B cell (primary cell): ENCODE data around the gene GCH1. TPM values are rescaled to one million over a fixed set of nuclear protein-coding genes. Genes with fewer than 3 reads are reported as not detected.

Source experiments
- ATAC-seq: fragments of 200-7000 bp; cut with Tn5 transposase; one replicate; pipeline ENCODE4 v1.10.0; 2021; ENCODE audit warnings: low read depth, mild to moderate bottlenecking, moderate number of reproducible peaks, moderate library complexity
- CTCF ChIA-PET: fragments of 350-600 bp; sonication (Branson Sonifier 250); formaldehyde crosslinking; loops from one replicate; lab custom pipeline; 2021; ENCODE audit warnings: antibody characterized with exemption, inconsistent platforms; lab: Charles Lee
- POLR2A ChIA-PET: fragments of 350-600 bp; sonication (Branson Sonifier 250); formaldehyde crosslinking; loops from one replicate; lab custom pipeline; 2021; ENCODE audit warnings: antibody characterized with exemption; lab: Charles Lee
- DNase-seq: peaks from one replicate; pipeline ENCODE4 v3.0.0; 2013
- H2AFZ ChIP-seq: 2 replicates; pipeline ENCODE4 v1.6.1; 2012; ENCODE audit warnings: mild to moderate bottlenecking, low read depth, low read length; ENCODE audit not compliant: insufficient read depth, poor library complexity, severe bottlenecking
- H3K27ac ChIP-seq, 2 donors: 1 replicate in 1 of 2; 2 replicates in 1 of 2; pipeline ENCODE4 v1.5.1; 2012 to 2013; ENCODE audit warnings: low read length in 2 of 2, mild to moderate bottlenecking in 2 of 2, moderate library complexity in 1 of 2
- H3K27me3 ChIP-seq, 4 experiments: fragments of 200-600 bp in 1 of 4; sonication (generic) in 1 of 4; replicated peaks in 1 of 4; 1 replicate in 2 of 4; 2 replicates in 2 of 4; pipeline versions ENCODE4 v1.6.1 to v1.7.0; 2013 to 2016; ENCODE audit warnings: low read length in 3 of 4, mild to moderate bottlenecking in 2 of 4, mixed read lengths in 1 of 4, moderate library complexity in 1 of 4; ENCODE audit not compliant: insufficient read depth in 4 of 4, control insufficient read depth in 3 of 4; ENCODE audit errors: control extremely low read depth in 1 of 4
- H3K36me3 ChIP-seq, 2 experiments: replicated peaks in 1 of 2; 1 replicate in 1 of 2; 2 replicates in 1 of 2; pipeline versions ENCODE4 v1.6.1 to v1.7.1; 2013; ENCODE audit warnings: low read length in 1 of 2; ENCODE audit not compliant: insufficient read depth in 2 of 2, control insufficient read depth in 1 of 2; ENCODE audit errors: control extremely low read depth in 1 of 2, extremely low read depth in 1 of 2
- H3K4me1 ChIP-seq, 2 donors: fragments of 200-600 bp in 1 of 2; sonication (generic) in 1 of 2; 1 replicate in 1 of 2; 2 replicates in 1 of 2; pipeline versions ENCODE4 v1.5.1 to v1.6.1; 2013 to 2017; ENCODE audit warnings: low read length in 2 of 2; ENCODE audit not compliant: control insufficient read depth in 2 of 2, insufficient read depth in 2 of 2
- H3K4me2 ChIP-seq: replicated peaks from 2 replicates; pipeline ENCODE3; 2012; ENCODE audit warnings: mild to moderate bottlenecking, low read depth, low read length; ENCODE audit not compliant: poor library complexity, severe bottlenecking
- H3K4me3 ChIP-seq, 5 experiments: fragments of 200-600 bp in 1 of 5; sonication (generic) in 1 of 5; 1 replicate in 3 of 5; 2 replicates in 2 of 5; pipeline versions ENCODE4 v1.5.1 to v1.7.0; 2011 to 2016; ENCODE audit warnings: low read length in 4 of 5, mild to moderate bottlenecking in 4 of 5, low read depth in 2 of 5, control low read depth in 1 of 5, moderate library complexity in 1 of 5; ENCODE audit not compliant: insufficient read depth in 1 of 5; ENCODE audit errors: control extremely low read depth in 1 of 5, extremely low read depth in 1 of 5
- H3K79me2 ChIP-seq: fragments of 200-600 bp; sonication (generic); one replicate; pipeline ENCODE4 v1.6.0; 2016; ENCODE audit warnings: low read length; ENCODE audit not compliant: control insufficient read depth, insufficient read depth
- H3K9ac ChIP-seq: fragments of 200-600 bp; sonication (generic); 2 replicates; pipeline ENCODE4 v1.6.1; 2017; ENCODE audit warnings: mild to moderate bottlenecking, low read length, moderate library complexity
- H3K9me3 ChIP-seq, 3 donors: one replicate each; pipeline versions ENCODE4 v1.6.1 to v1.7.1; 2013; ENCODE audit warnings: low read length in 2 of 3; ENCODE audit not compliant: control insufficient read depth in 2 of 3, insufficient read depth in 1 of 3; ENCODE audit errors: control extremely low read depth in 1 of 3
- H4K20me1 ChIP-seq: 2 replicates; pipeline ENCODE4 v1.6.0; 2012; ENCODE audit warnings: mild to moderate bottlenecking, low read length; ENCODE audit not compliant: insufficient read depth, control insufficient read depth, poor library complexity, severe bottlenecking
- H3K27ac Mint-ChIP-seq: one replicate; pipeline ENCODE4 v1.8.0; 2021; ENCODE audit warnings: mixed read lengths
- H3K27me3 Mint-ChIP-seq: one replicate; pipeline ENCODE4 v1.8.0; 2021; ENCODE audit warnings: mixed read lengths
- H3K4me1 Mint-ChIP-seq: one replicate; pipeline ENCODE4 v1.8.0; 2021; ENCODE audit warnings: mixed read lengths
- H3K4me3 Mint-ChIP-seq: one replicate; pipeline ENCODE4 v1.8.0; 2021; ENCODE audit warnings: mixed read lengths
- H3K9me3 Mint-ChIP-seq: one replicate; pipeline ENCODE4 v1.8.0; 2022; ENCODE audit warnings: mixed read lengths; ENCODE audit not compliant: insufficient read depth
- EZH2 ChIP-seq: IDR thresholded peaks from 2 replicates; pipeline ENCODE4 v1.6.1; 2012; ENCODE audit warnings: borderline replicate concordance, low read depth, mild to moderate bottlenecking, moderate library complexity, low read length; ENCODE audit not compliant: insufficient read depth, poor library complexity, severe bottlenecking
- WGBS: methylation state at CpG from one replicate; pipeline ENCODE4 v1.1.5; 2013; ENCODE audit warnings: missing lambda C conversion rate; ENCODE audit not compliant: insufficient coverage; 5-methylcytosine and 5-hydroxymethylcytosine counted together
- intact Hi-C: fragments of 100-400 bp; cut with micrococcal nuclease; formaldehyde crosslinking; loops from one replicate; pipeline ENCODE4 v1.10.0; 2022
- polyA plus RNA-seq: library from polyadenylated mRNA; depleted of rRNA; stranded (reverse); fragments of >200 nt; gene quantifications from 2 replicates; pipeline ENCODE4 v1.2.3, GENCODE V29; 2012
- total RNA-seq, 2 donors: library from RNA; stranded (reverse); fragments of 120-200 nt in 1 of 2; gene quantifications; 1 replicate in 1 of 2; 2 replicates in 1 of 2; pipeline versions ENCODE4 v1.2.3 to v1.2.4, GENCODE V29; 2013 to 2022
- TF ChIP-seq, protein P1 (sequence below): fragments of 200-600 bp; IDR thresholded peaks from one replicate; pipeline ENCODE4 v1.8.0; 2022; ENCODE audit warnings: antibody characterized with exemption, mild to moderate bottlenecking

The GCH1 gene
- total and polyA plus RNA-seq, 2 donors (not counting 1 experiment from before 2014, with no cell fraction given): 17.0 to 24.6 TPM

DNA sequence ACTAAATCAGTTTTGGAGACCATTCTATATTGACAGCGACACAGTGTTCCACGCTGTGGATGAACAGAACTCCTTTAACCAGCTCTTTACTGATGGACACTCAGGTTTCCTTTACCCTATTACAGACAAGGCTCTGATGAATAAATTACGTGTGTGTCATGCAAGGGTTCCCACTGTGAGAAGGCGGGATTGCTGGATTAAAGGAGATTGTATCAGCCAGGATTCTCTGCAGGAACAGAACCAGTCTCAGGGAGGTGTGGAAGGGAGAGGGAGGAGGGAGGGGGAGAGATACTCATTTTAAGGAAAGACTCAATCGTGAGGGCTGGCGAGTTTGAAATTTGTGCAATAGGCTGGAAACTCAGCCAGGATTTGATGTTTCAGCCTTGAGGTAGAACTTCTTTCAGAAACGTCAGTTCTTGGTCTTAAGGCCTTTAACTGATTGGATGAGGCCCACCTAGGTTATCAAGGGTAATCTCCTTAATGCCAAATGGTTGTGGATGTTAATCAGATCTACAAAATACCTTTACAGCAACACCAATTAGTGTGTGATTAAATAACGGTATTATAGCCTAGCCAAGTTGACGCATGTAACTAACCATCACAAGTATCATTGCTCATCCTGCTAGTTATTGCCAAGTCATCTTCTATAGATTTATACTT, 104.0 kb downstream of the GCH1 start:
- Mint-ChIP-seq H3K4me3 (no peak overlapping the region), H3K9me3 (peaks cover 4% of the 10 kb centered on the region), H3K27ac (no peak overlapping the region), H3K4me1 (no peaks in the 10 kb centered on the region), H3K27me3 (peaks cover 24% of the 10 kb centered on the region)
- H2AFZ ChIP-seq: no peak overlapping the region
- no peak overlapping the region for H3K4me2 ChIP-seq
- DNase-seq: no peak
- no peak for TF ChIP-seq EZH2
- TF ChIP-seq, protein P1, sequence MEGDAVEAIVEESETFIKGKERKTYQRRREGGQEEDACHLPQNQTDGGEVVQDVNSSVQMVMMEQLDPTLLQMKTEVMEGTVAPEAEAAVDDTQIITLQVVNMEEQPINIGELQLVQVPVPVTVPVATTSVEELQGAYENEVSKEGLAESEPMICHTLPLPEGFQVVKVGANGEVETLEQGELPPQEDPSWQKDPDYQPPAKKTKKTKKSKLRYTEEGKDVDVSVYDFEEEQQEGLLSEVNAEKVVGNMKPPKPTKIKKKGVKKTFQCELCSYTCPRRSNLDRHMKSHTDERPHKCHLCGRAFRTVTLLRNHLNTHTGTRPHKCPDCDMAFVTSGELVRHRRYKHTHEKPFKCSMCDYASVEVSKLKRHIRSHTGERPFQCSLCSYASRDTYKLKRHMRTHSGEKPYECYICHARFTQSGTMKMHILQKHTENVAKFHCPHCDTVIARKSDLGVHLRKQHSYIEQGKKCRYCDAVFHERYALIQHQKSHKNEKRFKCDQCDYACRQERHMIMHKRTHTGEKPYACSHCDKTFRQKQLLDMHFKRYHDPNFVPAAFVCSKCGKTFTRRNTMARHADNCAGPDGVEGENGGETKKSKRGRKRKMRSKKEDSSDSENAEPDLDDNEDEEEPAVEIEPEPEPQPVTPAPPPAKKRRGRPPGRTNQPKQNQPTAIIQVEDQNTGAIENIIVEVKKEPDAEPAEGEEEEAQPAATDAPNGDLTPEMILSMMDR: no peak
- H3K9me3 ChIP-seq: peaks cover 0 to 7% (median 5%) of the 10 kb centered on the region in 3 donors
- ChIA-PET CTCF (no interaction called here), POLR2A (no interaction called here)
- no peak overlapping the region for H3K4me3 ChIP-seq
- no peak overlapping the region for H3K9ac ChIP-seq
- H4K20me1 ChIP-seq: no peaks in the 10 kb centered on the region
- intact Hi-C loops: no loop called here
- no peaks in the 10 kb centered on the region for H3K36me3 ChIP-seq
- no peak overlapping the region for H3K27ac ChIP-seq
- no peaks in the 10 kb centered on the region for H3K4me1 ChIP-seq
- ATAC-seq: no peak
- WGBS: 85% methylated on average over 6 of the region's 9 CpGs
- H3K79me2 ChIP-seq: no peaks in the 10 kb centered on the region
- H3K27me3 ChIP-seq: no peaks in the 10 kb centered on the region

DNA sequence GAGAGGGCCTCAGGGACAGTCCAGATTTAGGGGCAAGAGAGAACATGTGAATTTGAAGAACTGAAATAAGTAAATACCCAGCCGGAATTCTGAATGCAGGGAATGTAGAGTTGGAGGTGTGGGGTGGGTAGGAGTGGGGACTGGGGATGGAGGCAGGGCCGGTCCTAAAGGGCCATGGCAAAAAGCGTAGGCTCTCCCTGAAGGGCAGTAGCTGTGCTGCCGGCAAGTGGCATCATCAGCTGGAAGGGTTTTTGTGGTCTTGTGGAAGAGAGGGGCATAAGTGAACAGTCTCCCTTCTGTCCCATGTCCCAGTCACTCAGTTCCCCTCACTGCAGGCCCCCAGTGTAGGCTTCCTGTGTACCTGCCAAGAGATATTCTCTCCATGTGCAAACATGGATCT, 104.6 kb downstream of the GCH1 start:
- peaks cover 24% of the 10 kb centered on the region for H3K27me3 Mint-ChIP-seq
- no peaks in the 10 kb centered on the region for H3K4me1 ChIP-seq
- ATAC-seq (no peak), DNase-seq (no peak)
- POLR2A ChIA-PET: no interaction called here
- no peak overlapping the region for H3K4me3 Mint-ChIP-seq
- no peaks in the 10 kb centered on the region for H4K20me1 ChIP-seq
- no peak for TF ChIP-seq EZH2
- TF ChIP-seq, protein P1: no peak
- no peaks in the 10 kb centered on the region for H3K4me1 Mint-ChIP-seq
- H3K9me3 Mint-ChIP-seq: peaks cover 4% of the 10 kb centered on the region
- WGBS: 67% methylated on average over 3 of the region's 4 CpGs
- H3K9me3 ChIP-seq: peaks cover 0 to 7% (median 5%) of the 10 kb centered on the region in 3 donors
- no peak overlapping the region for H3K4me3 ChIP-seq
- no peaks in the 10 kb centered on the region for H3K36me3 ChIP-seq
- H2AFZ ChIP-seq: no peak overlapping the region
- no peaks in the 10 kb centered on the region for H3K27me3 ChIP-seq
- no peaks in the 10 kb centered on the region for H3K79me2 ChIP-seq
- H3K4me2 ChIP-seq: no peak overlapping the region
- H3K27ac Mint-ChIP-seq: no peak overlapping the region
- H3K27ac ChIP-seq: no peak overlapping the region
- intact Hi-C loops: no loop called here
- CTCF ChIA-PET: no interaction called here
- no peak overlapping the region for H3K9ac ChIP-seq
